Osteocyte (in vitro differentiated cells): ENCODE measurements around the gene ATP1A3. TPM values are rescaled to one million over a fixed set of nuclear protein-coding genes. Genes with fewer than 3 reads are reported as not detected.

Source experiments
- DNase-seq: peaks from one replicate; pipeline ENCODE4 v3.0.0; 2021; ENCODE audit warnings: mixed read lengths; ENCODE audit not compliant: unreplicated experiment; ENCODE audit errors: extremely low spot score
- H3K27ac Mint-ChIP-seq: one replicate; pipeline ENCODE4 v1.8.0; 2021; ENCODE audit warnings: mild to moderate bottlenecking, mixed read lengths; ENCODE audit not compliant: unreplicated experiment
- H3K27me3 Mint-ChIP-seq: one replicate; pipeline ENCODE4 v1.8.0; 2021; ENCODE audit warnings: mixed read lengths; ENCODE audit not compliant: unreplicated experiment
- H3K36me3 Mint-ChIP-seq: one replicate; pipeline ENCODE4 v1.8.0; 2021; ENCODE audit warnings: mixed read lengths; ENCODE audit not compliant: unreplicated experiment
- H3K4me1 Mint-ChIP-seq: one replicate; pipeline ENCODE4 v1.8.0; 2021; ENCODE audit warnings: mixed read lengths; ENCODE audit not compliant: unreplicated experiment
- H3K4me3 Mint-ChIP-seq: one replicate; pipeline ENCODE4 v1.8.0; 2021; ENCODE audit warnings: mild to moderate bottlenecking, moderate library complexity, mixed read lengths; ENCODE audit not compliant: unreplicated experiment
- H3K9me3 Mint-ChIP-seq: one replicate; pipeline ENCODE4 v1.8.0; 2021; ENCODE audit warnings: mixed read lengths; ENCODE audit not compliant: unreplicated experiment
- CTCF ChIP-seq: fragments of 200-600 bp; sonication (generic); IDR thresholded peaks from 2 replicates; pipeline ENCODE4 v1.5.0; 2021; ENCODE audit warnings: antibody characterized with exemption, mild to moderate bottlenecking, moderate library complexity
- total RNA-seq: library from RNA; stranded (reverse); gene quantifications from 2 replicates; pipeline ENCODE4 v1.2.1, GENCODE V29; 2021

Gene ATP1A3
- total RNA-seq, 1 donor from 2014 or later, result not detected

GRCh38 chr19:41933693-41934426, 60.2 kb downstream of the ATP1A3 start:
- H3K36me3 Mint-ChIP-seq, result no peaks in the 10 kb centered on the region
- no peak overlapping the region for H3K4me3 Mint-ChIP-seq
- no peaks in the 10 kb centered on the region for H3K9me3 Mint-ChIP-seq
- no peak for DNase-seq
- peaks cover 10% of the 10 kb centered on the region for H3K4me1 Mint-ChIP-seq
- H3K27me3 Mint-ChIP-seq, result peaks cover 62% of the 10 kb centered on the region
- no peak for TF ChIP-seq CTCF
- H3K27ac Mint-ChIP-seq, result no peak overlapping the region

GRCh38 chr19:41932720-41933332, 61.2 kb downstream of the ATP1A3 start:
- no peak for TF ChIP-seq CTCF
- Mint-ChIP-seq H3K27me3 (peaks cover 65% of the 10 kb centered on the region), H3K36me3 (no peaks in the 10 kb centered on the region), H3K9me3 (no peaks in the 10 kb centered on the region), H3K4me3 (no peak overlapping the region), H3K4me1 (peaks cover 14% of the 10 kb centered on the region), H3K27ac (no peak overlapping the region)
- DNase-seq, result no peak

GRCh38 chr19:41932259-41932719, 61.7 kb downstream of the ATP1A3 start:
- Mint-ChIP-seq H3K9me3 (no peaks in the 10 kb centered on the region), H3K4me1 (peaks cover 14% of the 10 kb centered on the region), H3K4me3 (no peak overlapping the region), H3K27ac (no peak overlapping the region), H3K27me3 (peaks cover 65% of the 10 kb centered on the region), H3K36me3 (no peaks in the 10 kb centered on the region)
- no peak for DNase-seq
- no peak for TF ChIP-seq CTCF

GRCh38 chr19:41930926-41931592, 63.0 kb downstream of the ATP1A3 start:
- H3K4me1 Mint-ChIP-seq, result peaks cover 14% of the 10 kb centered on the region
- TF ChIP-seq CTCF, result peak; percentile 53
- no peaks in the 10 kb centered on the region for H3K36me3 Mint-ChIP-seq
- no peaks in the 10 kb centered on the region for H3K9me3 Mint-ChIP-seq
- peaks cover 58% of the 10 kb centered on the region for H3K27me3 Mint-ChIP-seq
- no peak overlapping the region for H3K4me3 Mint-ChIP-seq
- DNase-seq, result no peak
- H3K27ac Mint-ChIP-seq, result no peak overlapping the region

- Mint-ChIP-seq H3K27ac (no peak overlapping the region), H3K4me1 (peaks cover 14% of the 10 kb centered on the region), H3K9me3 (no peaks in the 10 kb centered on the region), H3K4me3 (no peak overlapping the region), H3K36me3 (no peaks in the 10 kb centered on the region), H3K27me3 (peaks cover 56% of the 10 kb centered on the region)
- no peak for DNase-seq
- no peak for TF ChIP-seq CTCF
These were observed 63.7 kb downstream of the ATP1A3 start for GRCh38 chr19:41930322-41930722.
